A549 (cell line): Measurements from ENCODE around the gene KCNMA1. TPM values are rescaled to one million over a fixed set of nuclear protein-coding genes. Genes with fewer than 3 reads are reported as not detected.

Experiments
- ATAC-seq, 2 experiments: fragments of 200-7000 bp in 1 of 2; fragments of >200 bp in 1 of 2; cut with Nextera tagmentation in 1 of 2; cut with Tn5 transposase in 1 of 2; 3 replicates each; pipeline versions ENCODE4 v1.8.0 to v1.9.1; 2018 to 2020; ENCODE audit warnings: mild to moderate bottlenecking in 1 of 2, moderate library complexity in 1 of 2
- CTCF ChIA-PET: fragments of 300-600 bp; sonication (Branson Sonifier 250); formaldehyde crosslinking; extraction: SDS; loops from one replicate; lab custom pipeline; 2021; ENCODE audit warnings: antibody characterized with exemption, inconsistent platforms; lab: Yijun Ruan, JAX
- POLR2A ChIA-PET: fragments of 350-600 bp; formaldehyde crosslinking; extraction: SDS; loops from one replicate; lab custom pipeline; 2021; ENCODE audit warnings: antibody characterized with exemption, inconsistent platforms; lab: Yijun Ruan, JAX
- DNase-seq, 2 experiments: peaks; one replicate each; pipeline versions ENCODE4 v3.0.0 to v3.0.0-alpha.2; 2011 to 2016; ENCODE audit warnings: low read depth in 1 of 2, low spot score in 1 of 2
- FAIRE-seq: peaks from 2 replicates; lab custom pipeline; 2011; peaks lifted over from hg19 to GRCh38; lab: Jason Lieb, UNC
- H3K27ac ChIP-seq, 2 experiments: fragments of >200 bp; sonication (Bioruptor Twin); formaldehyde crosslinking; 3 replicates each; pipeline ENCODE4 v1.5.1; 2016 to 2017
- H3K4me1 ChIP-seq: fragments of >200 bp; sonication (Bioruptor Twin); formaldehyde crosslinking; 3 replicates; pipeline ENCODE4 v1.6.1; 2016
- H3K4me2 ChIP-seq: fragments of >200 bp; sonication (Bioruptor Twin); formaldehyde crosslinking; 3 replicates; pipeline ENCODE4 v1.6.1; 2016
- H3K4me3 ChIP-seq: fragments of >200 bp; sonication (Bioruptor Twin); formaldehyde crosslinking; 3 replicates; pipeline ENCODE4 v1.5.1; 2016
- H3K9me3 ChIP-seq: fragments of >200 bp; sonication (Bioruptor Twin); formaldehyde crosslinking; 3 replicates; pipeline ENCODE4 v1.6.1; 2016
- BHLHE40 ChIP-seq: IDR thresholded peaks from 2 replicates; pipeline ENCODE4 v1.6.1; 2012; ENCODE audit warnings: low read depth, low read length, inconsistent platforms
- CBX2 ChIP-seq: fragments of 200-600 bp; sonication (generic); IDR thresholded peaks from 2 replicates; pipeline ENCODE4 v1.6.1; 2016; ENCODE audit warnings: low read depth, mild to moderate bottlenecking, borderline replicate concordance
- CHD2 ChIP-seq: fragments of 150-350 bp; IDR thresholded peaks from 2 replicates; pipeline ENCODE4 v1.6.1; 2014; ENCODE audit warnings: low read length; ENCODE audit not compliant: partially characterized antibody
- EHF ChIP-seq: fragments of 250-450 bp; sonication (Bioruptor Pico); IDR thresholded peaks from 2 replicates; pipeline ENCODE4 v1.5.0; 2020; ENCODE audit warnings: mild to moderate bottlenecking
- FOSB ChIP-seq: fragments of 250-450 bp; sonication (Bioruptor Pico); IDR thresholded peaks from 2 replicates; pipeline ENCODE4 v1.5.0; 2020; ENCODE audit warnings: mild to moderate bottlenecking, moderate library complexity
- FOSL2 ChIP-seq, 2 experiments: fragments of 450-650 bp in 1 of 2; fragments of >200 bp in 1 of 2; sonication (Bioruptor Twin) in 1 of 2; formaldehyde crosslinking; IDR thresholded peaks; 2 replicates each; pipeline versions ENCODE4 v1.5.0 to v1.6.1; 2016 to 2020; ENCODE audit warnings: mild to moderate bottlenecking in 1 of 2, moderate library complexity in 1 of 2
- FOXS1 ChIP-seq: fragments of 250-450 bp; sonication (Bioruptor Pico); IDR thresholded peaks from 2 replicates; pipeline ENCODE4 v1.5.0; 2020; ENCODE audit warnings: mild to moderate bottlenecking, moderate library complexity
- GATA3 ChIP-seq: IDR thresholded peaks from 2 replicates; pipeline ENCODE4 v1.6.1; 2012; ENCODE audit warnings: borderline replicate concordance
- HEYL ChIP-seq: fragments of 250-450 bp; sonication (Bioruptor Pico); IDR thresholded peaks from 2 replicates; pipeline ENCODE4 v1.8.0; 2021; ENCODE audit warnings: mild to moderate bottlenecking, moderate library complexity
- HOXA7 ChIP-seq: fragments of 250-450 bp; sonication (Bioruptor Pico); IDR thresholded peaks from 2 replicates; pipeline ENCODE4 v1.5.0; 2020; ENCODE audit warnings: mild to moderate bottlenecking, moderate library complexity
- HOXB5 ChIP-seq: fragments of 250-450 bp; sonication (Bioruptor Pico); IDR thresholded peaks from 2 replicates; pipeline ENCODE4 v1.5.0; 2020; ENCODE audit warnings: mild to moderate bottlenecking, moderate library complexity
- MAZ ChIP-seq: fragments of 150-350 bp; IDR thresholded peaks from 2 replicates; pipeline ENCODE4 v1.6.1; 2014; ENCODE audit warnings: antibody characterized with exemption, low read depth, low read length, borderline replicate concordance
- MYC ChIP-seq: IDR thresholded peaks from 2 replicates; pipeline ENCODE4 v1.6.1; 2012; ENCODE audit warnings: mild to moderate bottlenecking, inconsistent platforms, low read length, improper control_type of control experiment, borderline replicate concordance
- NFE2L2 ChIP-seq: fragments of 150-350 bp; conservative IDR thresholded peaks from 2 replicates; pipeline ENCODE4 v1.6.1; 2014; ENCODE audit warnings: low read length
- PHF8 ChIP-seq: fragments of 200-600 bp; sonication (generic); IDR thresholded peaks from 2 replicates; pipeline ENCODE4 v1.6.1; 2016; ENCODE audit warnings: low read depth, mild to moderate bottlenecking, antibody characterized with exemption, moderate library complexity, borderline replicate concordance
- RARB ChIP-seq: fragments of 250-450 bp; sonication (Bioruptor Pico); IDR thresholded peaks from 2 replicates; pipeline ENCODE4 v1.8.0; 2021; ENCODE audit warnings: mild to moderate bottlenecking, moderate library complexity
- RCOR1 ChIP-seq: fragments of 150-350 bp; IDR thresholded peaks from 2 replicates; pipeline ENCODE4 v1.6.1; 2014; ENCODE audit warnings: antibody characterized with exemption, low read length, low read depth
- RNF2 ChIP-seq: fragments of 200-600 bp; sonication (generic); IDR thresholded peaks from 2 replicates; pipeline ENCODE4 v1.6.1; 2016; ENCODE audit warnings: low read depth, mild to moderate bottlenecking, antibody characterized with exemption, moderate library complexity, borderline replicate concordance
- SMC3 ChIP-seq: fragments of >200 bp; sonication (Bioruptor Twin); formaldehyde crosslinking; IDR thresholded peaks from 3 replicates; pipeline ENCODE4 v1.6.1; 2018; ENCODE audit warnings: inconsistent platforms
- SREBF2 ChIP-seq: fragments of 450-650 bp; IDR thresholded peaks from 2 replicates; pipeline ENCODE4 v1.6.1; 2014; ENCODE audit warnings: mild to moderate bottlenecking, moderate library complexity
- ZFP36 ChIP-seq: fragments of 450-650 bp; IDR thresholded peaks from 2 replicates; pipeline ENCODE4 v1.6.1; 2014; ENCODE audit warnings: borderline replicate concordance; ENCODE audit not compliant: partially characterized antibody
- ZNF302 ChIP-seq: fragments of 250-450 bp; sonication (Bioruptor Pico); IDR thresholded peaks from 2 replicates; pipeline ENCODE4 v1.9.0; 2021; ENCODE audit warnings: inconsistent platforms, mild to moderate bottlenecking, moderate library complexity
- ZSCAN20 ChIP-seq: fragments of 250-450 bp; sonication (Bioruptor Pico); IDR thresholded peaks from 2 replicates; pipeline ENCODE4 v1.8.0; 2022; ENCODE audit warnings: mild to moderate bottlenecking, moderate library complexity
- WGBS: methylation state at CpG from one replicate; pipeline ENCODE4 v1.1.6; 2017; ENCODE audit errors: missing lambda C conversion rate; 5-methylcytosine and 5-hydroxymethylcytosine counted together
- polyA plus RNA-seq, 4 experiments: library from polyadenylated mRNA; depleted of rRNA in 3 of 4; stranded (reverse); fragments of >200 nt; fragmentation: RNase III in 1 of 4; extraction: RNeasy Plus Mini Kit Qiagen cat#74134 plus additional on column Dnase treatment in 1 of 4; gene quantifications; 2 replicates in 3 of 4; 3 replicates in 1 of 4; pipeline ENCODE4 v1.2.3, GENCODE V29; 2011 to 2017
- TF ChIP-seq, protein P1 (sequence below): fragments of >200 bp; sonication (Bioruptor Twin); formaldehyde crosslinking; IDR thresholded peaks from 3 replicates; pipeline ENCODE4 v1.6.1; 2016
- TF ChIP-seq, protein P2 (sequence below): IDR thresholded peaks from 2 replicates; pipeline ENCODE4 v1.6.1; 2012
- TF ChIP-seq, protein P3 (sequence below): IDR thresholded peaks from 2 replicates; pipeline ENCODE4 v1.6.1; 2012; ENCODE audit warnings: low read depth, borderline replicate concordance
- TF ChIP-seq, protein P4 (sequence below): fragments of 250-450 bp; sonication (Bioruptor Pico); IDR thresholded peaks from 2 replicates; pipeline ENCODE4 v1.5.0; 2021; ENCODE audit warnings: mild to moderate bottlenecking, moderate library complexity, borderline replicate concordance

The KCNMA1 gene
- polyA plus RNA-seq, 2 of the 4 experiments (the other 2 are of a cell fraction) = 14.9 to 30.6 TPM

- ChIA-PET POLR2A (no interaction called here), CTCF (interaction anchor here (0.6 to 3.7 kb wide), 2 partner anchors 9 to 23 kb away, joined by 3 to 18 read pairs; no protein-coding TSS in a partner anchor)
- TF ChIP-seq CBX2 (no peak), ZNF302 (CRISPR knock-in tag) (no peak), HOXA7 (CRISPR knock-in tag) (no peak), RCOR1 (no peak), PHF8 (no peak), SMC3 (no peak), NFE2L2 (no peak), ZFP36 (no peak), HOXB5 (CRISPR knock-in tag) (no peak), EHF (CRISPR knock-in tag) (no peak), GATA3 (no peak), MAZ (no peak), ZSCAN20 (CRISPR knock-in tag) (no peak), FOSB (CRISPR knock-in tag) (no peak)
- TF ChIP-seq, protein P1, sequence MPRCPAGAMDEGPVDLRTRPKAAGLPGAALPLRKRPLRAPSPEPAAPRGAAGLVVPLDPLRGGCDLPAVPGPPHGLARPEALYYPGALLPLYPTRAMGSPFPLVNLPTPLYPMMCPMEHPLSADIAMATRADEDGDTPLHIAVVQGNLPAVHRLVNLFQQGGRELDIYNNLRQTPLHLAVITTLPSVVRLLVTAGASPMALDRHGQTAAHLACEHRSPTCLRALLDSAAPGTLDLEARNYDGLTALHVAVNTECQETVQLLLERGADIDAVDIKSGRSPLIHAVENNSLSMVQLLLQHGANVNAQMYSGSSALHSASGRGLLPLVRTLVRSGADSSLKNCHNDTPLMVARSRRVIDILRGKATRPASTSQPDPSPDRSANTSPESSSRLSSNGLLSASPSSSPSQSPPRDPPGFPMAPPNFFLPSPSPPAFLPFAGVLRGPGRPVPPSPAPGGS = no peak
- TF ChIP-seq, protein P2, sequence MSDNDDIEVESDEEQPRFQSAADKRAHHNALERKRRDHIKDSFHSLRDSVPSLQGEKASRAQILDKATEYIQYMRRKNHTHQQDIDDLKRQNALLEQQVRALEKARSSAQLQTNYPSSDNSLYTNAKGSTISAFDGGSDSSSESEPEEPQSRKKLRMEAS = no peak
- TF ChIP-seq, protein P3, sequence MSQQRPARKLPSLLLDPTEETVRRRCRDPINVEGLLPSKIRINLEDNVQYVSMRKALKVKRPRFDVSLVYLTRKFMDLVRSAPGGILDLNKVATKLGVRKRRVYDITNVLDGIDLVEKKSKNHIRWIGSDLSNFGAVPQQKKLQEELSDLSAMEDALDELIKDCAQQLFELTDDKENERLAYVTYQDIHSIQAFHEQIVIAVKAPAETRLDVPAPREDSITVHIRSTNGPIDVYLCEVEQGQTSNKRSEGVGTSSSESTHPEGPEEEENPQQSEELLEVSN = no peak
- no peak for ATAC-seq
- no peak for FAIRE-seq
- Histone ChIP-seq H3K4me1 (no peaks in the 10 kb centered on the region), H3K9me3 (no peaks in the 10 kb centered on the region), H3K27ac (no peak overlapping the region), H3K4me2 (no peak overlapping the region), H3K4me3 (no peak overlapping the region)
- no peak for DNase-seq
- 70% methylated on average over 7 of the region's 7 CpGs for WGBS
Observed at GRCh38 chr10:77082601-77083252, 554.9 kb downstream of the KCNMA1 start.

GRCh38 chr10:77081481-77081891 is 556.1 kb downstream of the KCNMA1 start:
- no peaks in the 10 kb centered on the region for H3K4me1 ChIP-seq
- TF ChIP-seq RARB (CRISPR knock-in tag) (no peak), MYC (no peak), HEYL (no peak)
- TF ChIP-seq, protein P3 = no peak
- FAIRE-seq = no peak

GRCh38 chr10:77080361-77081027 is 557.1 kb downstream of the KCNMA1 start:
- ChIA-PET POLR2A (no interaction called here), CTCF (interaction anchor here (3.7 kb wide), 1 partner anchor 11 kb away, joined by 18 read pairs; no protein-coding TSS in a partner anchor)
- Histone ChIP-seq H3K4me3 (no peak overlapping the region), H3K4me1 (no peaks in the 10 kb centered on the region), H3K9me3 (no peaks in the 10 kb centered on the region), H3K4me2 (no peak overlapping the region), H3K27ac (no peak overlapping the region)
- 88% methylated on average over 6 of the region's 6 CpGs for WGBS
- no peak for ATAC-seq
- FAIRE-seq = no peak
- DNase-seq = no peak
- TF ChIP-seq CHD2 (no peak), PHF8 (no peak), RNF2 (no peak), BHLHE40 (no peak), SREBF2 (no peak), FOXS1 (CRISPR knock-in tag) (no peak), FOSL2 (IDR thresholded peaks at IDR 0.05) (no peak), FOSL2 (CRISPR knock-in tag; IDR thresholded peaks at IDR 0.05) (no peak), CBX2 (no peak)
- TF ChIP-seq, protein P4, sequence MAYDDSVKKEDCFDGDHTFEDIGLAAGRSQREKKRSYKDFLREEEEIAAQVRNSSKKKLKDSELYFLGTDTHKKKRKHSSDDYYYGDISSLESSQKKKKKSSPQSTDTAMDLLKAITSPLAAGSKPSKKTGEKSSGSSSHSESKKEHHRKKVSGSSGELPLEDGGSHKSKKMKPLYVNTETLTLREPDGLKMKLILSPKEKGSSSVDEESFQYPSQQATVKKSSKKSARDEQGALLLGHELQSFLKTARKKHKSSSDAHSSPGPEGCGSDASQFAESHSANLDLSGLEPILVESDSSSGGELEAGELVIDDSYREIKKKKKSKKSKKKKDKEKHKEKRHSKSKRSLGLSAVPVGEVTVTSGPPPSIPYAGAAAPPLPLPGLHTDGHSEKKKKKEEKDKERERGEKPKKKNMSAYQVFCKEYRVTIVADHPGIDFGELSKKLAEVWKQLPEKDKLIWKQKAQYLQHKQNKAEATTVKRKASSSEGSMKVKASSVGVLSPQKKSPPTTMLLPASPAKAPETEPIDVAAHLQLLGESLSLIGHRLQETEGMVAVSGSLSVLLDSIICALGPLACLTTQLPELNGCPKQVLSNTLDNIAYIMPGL (CRISPR knock-in tag) = no peak
- TF ChIP-seq, protein P1 = no peak

More at GRCh38 chr10:77081481-77081891, 556.1 kb downstream of the KCNMA1 start:
- POLR2A ChIA-PET = no interaction called here
- DNase-seq = no peak
- H3K9me3 ChIP-seq = no peaks in the 10 kb centered on the region
- CTCF ChIA-PET = interaction anchor here (0.6 to 3.7 kb wide), 3 partner anchors 10 to 146 kb away, joined by 3 to 18 read pairs (median 4); no protein-coding TSS in a partner anchor
- ATAC-seq = no peak
- H3K4me3 ChIP-seq = no peak overlapping the region
- H3K4me2 ChIP-seq = no peak overlapping the region
- WGBS = 92% methylated on average over 7 of the region's 7 CpGs
- H3K27ac ChIP-seq = no peak overlapping the region
